Activated CD8-positive, alpha-beta memory T cell treated with anti-CD3 and anti-CD28 coated beads, Interleukin-2, amount 50 U/mL, for 4 hours (primary cell): ENCODE results near the gene SPATA18.

Experiments used
- DNase-seq: peaks from one replicate; pipeline ENCODE4 v3.0.0-alpha.2; 2020

The SPATA18 gene, protein sequence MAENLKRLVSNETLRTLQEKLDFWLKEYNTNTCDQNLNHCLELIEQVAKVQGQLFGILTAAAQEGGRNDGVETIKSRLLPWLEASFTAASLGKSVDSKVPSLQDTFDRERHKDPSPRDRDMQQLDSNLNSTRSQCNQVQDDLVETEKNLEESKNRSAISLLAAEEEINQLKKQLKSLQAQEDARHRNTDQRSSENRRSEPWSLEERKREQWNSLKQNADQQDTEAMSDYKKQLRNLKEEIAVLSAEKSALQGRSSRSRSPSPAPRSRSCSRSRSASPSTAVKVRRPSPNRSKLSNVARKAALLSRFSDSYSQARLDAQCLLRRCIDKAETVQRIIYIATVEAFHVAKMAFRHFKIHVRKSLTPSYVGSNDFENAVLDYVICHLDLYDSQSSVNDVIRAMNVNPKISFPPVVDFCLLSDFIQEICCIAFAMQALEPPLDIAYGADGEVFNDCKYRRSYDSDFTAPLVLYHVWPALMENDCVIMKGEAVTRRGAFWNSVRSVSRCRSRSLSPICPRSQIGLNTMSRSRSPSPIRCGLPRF

GRCh38 chr4:52051213-52051614 is at the start of gene SPATA18:
Gene SPATA18 (plus strand): TSS chr4:52051304. CDS start chr4:52051705, 401 bp downstream.
- no peak for DNase-seq

DNA sequence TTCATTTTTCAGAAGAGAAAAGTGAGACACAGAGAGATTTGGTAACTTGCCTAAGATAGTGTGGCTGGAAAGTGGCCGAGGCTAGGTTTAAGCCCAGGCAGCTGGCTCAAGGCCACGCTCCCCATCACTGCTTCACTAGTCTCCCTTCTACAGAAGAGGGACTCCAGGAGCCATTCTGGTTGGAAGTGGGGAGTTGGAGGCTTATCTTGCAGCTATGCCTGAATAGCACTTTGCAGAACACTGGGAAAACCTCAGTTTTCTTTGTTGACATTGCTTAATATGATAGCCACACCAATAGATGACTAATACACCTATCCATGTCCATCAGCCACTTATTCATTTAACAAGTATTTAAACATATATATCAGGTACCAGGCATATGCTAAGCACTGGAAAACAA is 49.5 kb upstream of the SPATA18 start:
- DNase-seq = no peak

DNA sequence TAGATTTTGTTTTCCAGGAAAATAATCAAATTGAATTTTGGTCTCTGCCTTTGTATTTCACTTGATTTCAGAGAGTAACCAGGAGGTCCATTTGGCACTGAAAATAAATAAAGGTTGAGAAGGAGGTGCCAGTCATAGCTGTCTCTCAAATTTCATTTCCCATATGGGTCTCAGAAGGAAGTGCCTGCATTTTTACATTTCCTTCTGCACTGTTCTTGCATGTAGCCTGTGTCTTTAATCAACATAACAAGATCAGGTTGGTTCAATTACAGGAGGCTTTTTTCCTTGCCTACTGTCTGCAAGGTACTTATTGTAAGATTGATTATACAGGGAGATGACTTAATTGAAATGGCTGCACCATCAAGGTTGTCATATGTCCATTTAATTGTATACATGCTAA is 46.7 kb upstream of the SPATA18 start:
- no peak for DNase-seq

DNA sequence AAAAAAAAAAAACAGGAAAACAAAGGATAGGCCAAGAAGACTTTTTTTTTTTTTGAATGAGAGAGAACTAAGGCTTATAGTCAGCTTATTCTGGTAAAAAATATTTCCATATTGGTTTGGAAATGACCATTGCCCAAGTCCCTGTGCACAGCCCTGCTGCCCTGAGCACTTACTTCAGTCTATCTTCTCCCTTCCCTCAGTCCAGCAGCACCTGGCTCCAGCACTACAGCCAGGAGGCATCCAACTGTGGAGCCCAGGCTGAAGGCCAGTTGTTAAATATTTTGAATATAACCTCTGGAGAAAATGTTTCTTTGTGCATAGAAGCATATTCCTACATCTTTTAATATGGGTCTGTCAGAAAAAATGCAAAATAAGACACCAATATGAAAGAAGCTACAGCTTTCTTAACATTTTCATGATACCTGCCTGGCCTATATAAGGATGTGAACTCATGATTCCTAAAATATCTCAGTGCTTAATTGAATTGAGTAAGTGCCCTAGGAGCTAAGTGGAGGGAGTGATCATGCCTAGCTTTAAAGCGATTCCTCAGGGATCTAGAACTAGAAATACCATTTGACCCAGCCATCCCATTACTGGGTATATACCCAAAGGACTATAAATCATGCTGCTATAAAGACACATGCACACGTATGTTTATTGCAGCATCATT is 45.4 kb upstream of the SPATA18 start:
- no peak for DNase-seq

DNA sequence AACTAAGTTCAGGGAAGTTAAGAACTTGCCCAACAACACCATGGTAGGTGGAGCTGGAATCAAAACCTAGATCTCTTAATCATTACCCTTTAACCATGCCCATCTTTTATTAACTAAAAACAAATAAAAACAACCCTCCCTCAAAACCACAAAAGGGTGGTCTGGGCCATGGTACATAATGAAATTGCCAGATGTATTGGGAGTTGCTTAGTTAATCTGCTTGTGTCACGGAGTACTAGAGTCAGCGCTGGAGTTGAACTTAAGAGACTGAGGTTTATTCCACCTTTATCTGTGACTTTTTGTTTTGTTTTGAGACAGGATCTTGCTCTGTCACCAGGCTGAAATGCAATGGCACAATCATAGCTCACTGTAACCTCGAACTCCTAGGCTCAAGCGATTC is 44.2 kb upstream of the SPATA18 start:
- DNase-seq = no peak

DNA sequence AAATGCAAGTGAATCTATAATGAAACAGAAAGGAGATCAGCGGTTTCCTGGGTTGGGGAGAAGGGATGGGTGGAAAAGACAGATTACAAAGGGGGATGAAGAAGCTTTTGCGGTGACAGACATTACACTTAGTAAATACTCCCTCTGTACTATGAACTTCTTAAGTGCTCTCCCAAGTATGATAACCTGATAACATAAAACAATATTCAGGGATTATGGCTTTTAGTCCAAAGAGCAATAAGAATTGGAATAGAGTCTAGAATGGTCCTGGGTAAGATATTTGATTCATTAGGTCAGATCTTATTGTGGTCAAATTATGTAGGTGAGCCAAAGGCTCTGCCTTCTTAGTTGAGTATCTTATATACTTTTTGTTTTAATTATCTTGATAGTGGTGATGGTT is 40.1 kb upstream of the SPATA18 start:
- no peak for DNase-seq

DNA sequence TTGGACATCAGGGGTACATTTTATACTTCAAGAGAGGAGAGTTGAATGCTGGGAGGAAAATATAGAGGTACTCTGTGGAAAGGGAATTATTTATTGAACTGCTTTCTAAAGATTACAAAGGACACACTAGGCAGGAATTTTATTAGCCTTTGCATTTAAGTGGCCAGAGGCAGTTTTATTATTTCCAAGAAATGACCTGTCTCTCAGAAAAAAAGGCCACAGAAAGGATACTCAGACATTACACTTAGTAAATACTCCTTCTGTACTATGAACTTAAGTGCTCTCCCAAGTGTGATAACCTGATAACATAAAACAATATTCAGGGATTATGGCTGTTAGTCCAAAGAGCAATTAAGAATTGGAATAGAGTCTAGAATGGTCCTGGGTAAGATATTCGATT is 38.5 kb upstream of the SPATA18 start:
- DNase-seq = no peak

DNA sequence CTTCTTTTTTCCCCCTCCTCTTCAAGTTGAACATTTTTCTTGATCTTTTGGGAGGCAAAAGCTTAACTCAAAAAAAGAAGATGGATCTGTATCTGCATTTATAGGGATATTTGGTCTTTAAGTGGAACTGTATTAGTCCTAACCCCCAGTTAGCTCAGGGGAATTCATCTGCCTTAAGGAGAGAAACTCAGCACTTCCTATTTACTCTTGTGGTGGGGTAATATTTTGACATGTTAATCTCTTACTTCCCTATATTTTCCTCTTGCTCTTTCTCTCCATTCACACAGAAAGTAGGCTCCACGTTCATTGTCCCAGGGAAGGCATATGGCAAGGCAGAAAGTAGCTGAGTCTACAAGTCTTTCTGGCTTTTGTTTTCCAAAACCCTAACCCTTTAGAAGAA is 36.2 kb upstream of the SPATA18 start:
- DNase-seq = no peak

- no peak for DNase-seq
Observed at GRCh38 chr4:52015366-52015765, 35.7 kb upstream of the SPATA18 start.

GRCh38 chr4:52016981-52017380 is 34.1 kb upstream of the SPATA18 start:
- no peak for DNase-seq

GRCh38 chr4:52017814-52018213 is 33.3 kb upstream of the SPATA18 start:
- no peak for DNase-seq

DNA sequence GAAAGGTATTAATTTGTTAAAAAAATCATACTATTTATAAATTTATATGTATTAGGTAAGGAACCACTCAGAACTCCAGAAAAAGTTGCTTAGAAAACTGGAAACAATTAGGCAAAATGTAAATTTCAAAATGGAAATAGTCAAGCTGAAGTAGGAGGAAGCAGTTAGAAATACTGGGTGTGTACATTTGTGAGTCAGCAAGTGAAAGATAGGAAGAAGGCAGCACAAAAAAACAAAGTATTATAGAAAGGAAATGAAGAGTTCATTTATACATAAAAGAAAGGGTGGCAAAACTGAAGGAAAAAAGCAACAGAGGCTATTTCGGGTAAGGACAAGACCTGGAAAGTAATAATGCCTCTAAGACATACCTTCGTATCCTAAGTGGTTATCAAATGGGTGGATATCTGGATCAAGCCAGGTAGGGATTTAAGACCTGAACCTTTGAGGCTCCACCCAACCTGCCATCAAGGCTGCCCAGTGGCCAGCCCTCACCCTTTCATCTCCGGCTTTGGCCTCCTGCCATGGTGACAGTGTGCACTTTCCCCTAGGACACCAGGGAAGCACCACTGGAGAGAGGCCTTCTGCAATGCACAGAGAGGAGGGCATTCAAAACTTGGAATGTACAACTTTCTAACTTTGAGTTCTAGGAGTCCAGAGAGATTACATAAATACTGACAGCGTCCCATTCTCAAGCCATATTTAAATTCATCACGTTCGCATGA is 31.0 kb upstream of the SPATA18 start, which contains the start of gene LRRC66:
TSS of gene LRRC66 (minus strand) at position 428 of the 722 bp plus-strand sequence. CDS start 2,750 bp downstream, outside the sequence.
- no peak for DNase-seq

GRCh38 chr4:52028970-52029369 is 22.1 kb upstream of the SPATA18 start:
- no peak for DNase-seq

- DNase-seq = no peak
Observed at GRCh38 chr4:52032005-52032404, 19.1 kb upstream of the SPATA18 start.

DNA sequence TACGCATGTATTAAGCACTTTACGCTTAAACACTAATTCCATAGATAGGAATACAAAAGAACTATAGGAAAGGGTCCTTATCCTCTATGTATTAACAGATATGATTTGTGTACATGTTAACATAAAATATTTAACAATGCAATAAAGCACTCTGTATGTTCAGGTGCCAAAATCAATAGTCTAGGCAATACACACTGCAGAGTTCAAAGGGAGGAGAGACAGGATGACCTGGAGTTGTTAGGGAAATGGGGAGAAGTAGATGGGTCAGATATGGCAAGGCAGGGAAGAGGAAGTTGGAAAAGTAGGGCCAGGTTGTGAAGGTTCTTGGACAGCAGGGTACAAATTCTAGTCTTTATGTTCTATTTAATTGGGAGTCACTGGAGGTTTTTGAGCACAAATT is 15.9 kb upstream of the SPATA18 start:
- no peak for DNase-seq

GRCh38 chr4:52036886-52037530 is 14.1 kb upstream of the SPATA18 start:
- no peak for DNase-seq

- DNase-seq = peak; percentile 19
Observed at GRCh38 chr4:52037689-52038102, 13.4 kb upstream of the SPATA18 start.

DNA sequence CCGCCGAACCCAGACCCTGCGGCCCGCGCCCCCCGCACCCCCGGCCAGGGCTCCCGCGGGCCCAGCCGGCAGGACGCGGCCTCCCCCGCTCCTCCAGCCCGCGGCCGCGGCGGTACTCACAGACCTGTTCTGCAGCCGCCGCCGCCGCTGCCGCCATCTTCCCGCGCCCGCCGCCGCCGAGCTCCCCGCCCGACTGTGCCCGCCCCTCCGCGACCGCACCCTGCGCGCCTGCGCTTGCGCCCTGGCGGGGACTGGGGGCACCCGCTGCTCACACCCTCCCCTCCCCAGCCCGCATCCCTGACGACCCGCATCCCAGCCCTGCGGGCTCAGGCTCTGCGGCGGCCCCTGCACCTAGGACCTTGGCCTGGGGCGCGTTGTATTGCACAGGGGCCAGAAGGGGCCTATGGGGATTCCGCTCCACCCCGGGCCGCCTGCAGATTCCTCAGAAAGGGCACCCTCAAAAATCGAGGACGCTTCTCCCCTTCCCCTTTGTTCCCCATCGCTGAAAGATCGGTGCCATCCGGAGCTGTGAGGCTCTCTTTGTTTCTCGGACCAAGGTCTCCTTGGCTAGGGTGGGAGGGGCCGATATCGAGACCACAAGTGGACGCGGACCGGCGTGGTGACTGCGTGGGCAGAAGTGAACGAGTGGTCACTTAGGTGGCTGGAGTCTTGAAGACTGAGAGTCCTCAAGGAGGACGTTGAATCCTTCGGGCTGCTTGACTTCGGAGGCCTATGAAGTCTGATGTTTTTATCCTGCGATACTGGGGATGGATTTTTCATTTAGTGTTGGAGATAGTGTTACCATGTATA is 12.8 kb upstream of the SPATA18 start, which contains the start of gene SGCB:
TSS of gene SGCB (minus strand) at position 197 of the 810 bp plus-strand sequence. CDS start at position 157, 40 bp downstream.
- peak; percentile 75 for DNase-seq

GRCh38 chr4:52045028-52045427 is 6.1 kb upstream of the SPATA18 start:
- DNase-seq = no peak

GRCh38 chr4:52049266-52049665 is 1.8 kb upstream of the SPATA18 start:
- DNase-seq = no peak

DNA sequence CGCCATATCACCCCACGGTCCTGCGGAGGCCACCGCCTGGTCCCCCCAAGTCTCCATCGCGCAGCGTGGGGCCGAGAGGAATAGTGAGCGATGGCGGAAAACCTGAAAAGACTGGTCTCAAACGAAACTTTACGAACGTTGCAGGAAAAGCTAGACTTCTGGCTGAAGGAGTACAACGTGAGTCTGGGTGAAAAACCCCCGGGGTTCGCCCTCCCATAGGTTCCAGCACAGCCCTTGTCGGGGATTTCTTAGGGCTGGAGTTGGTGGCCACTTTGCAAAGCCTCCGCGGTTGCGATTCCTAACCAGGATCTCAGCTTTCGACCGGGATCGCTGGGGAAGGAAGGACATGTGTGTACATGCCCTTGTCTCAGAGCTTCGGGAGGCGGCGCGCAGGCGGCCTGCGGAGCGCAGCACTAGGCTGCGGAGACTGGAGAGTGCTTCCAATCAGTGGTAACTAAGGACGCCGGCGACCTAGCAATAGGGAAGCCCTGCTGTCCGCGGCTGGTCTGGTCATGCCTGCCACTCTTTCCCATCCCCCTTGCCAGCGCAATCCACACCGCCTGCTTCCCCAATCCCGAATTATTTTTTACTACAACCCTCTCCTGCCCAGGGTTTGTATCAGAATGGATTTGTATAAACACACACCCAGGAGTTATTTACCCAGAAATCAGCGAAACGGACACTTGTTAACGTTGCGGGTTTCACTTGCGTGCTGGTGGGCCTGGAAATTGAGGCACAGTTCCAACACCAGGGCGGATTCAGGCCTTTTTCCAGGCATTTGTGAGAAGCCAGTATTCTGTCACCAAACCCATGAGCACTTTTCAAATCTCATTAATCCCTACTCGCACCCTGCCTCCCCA is 741 bp downstream of the SPATA18 start:
- no peak for DNase-seq
